HepG2 (cell line): ENCODE results near the gene RAB3D. TPM values are rescaled to one million over a fixed set of nuclear protein-coding genes. Genes with fewer than 3 reads are reported as not detected.
A peak's percentile ranks its signal among the peaks of the same experiment; 100 is the strongest.

ENCODE experiments used
- JARID2 ChIP-seq: sonication (generic); formaldehyde crosslinking; IDR thresholded peaks from 2 replicates; pipeline ENCODE4 v1.8.1; 2023; ENCODE audit warnings: missing genetic modification reagents, inconsistent platforms; ENCODE audit not compliant: insufficient replicate concordance
- KLF15 ChIP-seq: sonication (generic); formaldehyde crosslinking; IDR thresholded peaks from 2 replicates; pipeline ENCODE4 v1.8.1; 2023; ENCODE audit warnings: borderline replicate concordance, mild to moderate bottlenecking, inconsistent platforms, missing genetic modification reagents, mixed read lengths
- PAF1 ChIP-seq: IDR thresholded peaks from 2 replicates; pipeline ENCODE4 v1.6.1; 2016; ENCODE audit warnings: missing genetic modification reagents, missing compliant biosample characterization
- PITX1 ChIP-seq: sonication (generic); formaldehyde crosslinking; IDR thresholded peaks from 2 replicates; pipeline ENCODE4 v1.5.1; 2020; ENCODE audit warnings: mild to moderate bottlenecking, missing genetic modification reagents
- RAD51 ChIP-seq: fragments of 450-650 bp; IDR thresholded peaks from 2 replicates; pipeline ENCODE4 v1.6.1; 2016; ENCODE audit warnings: borderline replicate concordance
- TARDBP ChIP-seq: sonication (generic); formaldehyde crosslinking; IDR thresholded peaks from 2 replicates; pipeline ENCODE4 v1.8.0; 2022; ENCODE audit warnings: mild to moderate bottlenecking, missing genetic modification reagents
- ZNF546 ChIP-seq: sonication (generic); formaldehyde crosslinking; conservative IDR thresholded peaks from 2 replicates; pipeline ENCODE4 v1.8.1; 2023; ENCODE audit warnings: mild to moderate bottlenecking, missing genetic modification reagents
- ZNF616 ChIP-seq: sonication (generic); formaldehyde crosslinking; IDR thresholded peaks from 2 replicates; pipeline ENCODE4 v1.5.0; 2020; ENCODE audit warnings: low read depth, mild to moderate bottlenecking, missing genetic modification reagents
- ZNF780A ChIP-seq: sonication (generic); formaldehyde crosslinking; IDR thresholded peaks from 2 replicates; pipeline ENCODE4 v1.8.0; 2022; ENCODE audit warnings: mild to moderate bottlenecking, missing genetic modification reagents, moderate library complexity
- polyA plus RNA-seq, 8 experiments: library from polyadenylated mRNA; depleted of rRNA in 3 of 8; stranded (reverse) in 7 of 8; unstranded in 1 of 8; fragments of >200 nt; fragmentation: Illumina TruSeq in 4 of 8; extraction: Trizol in 4 of 8; gene quantifications; 2 replicates each; pipeline versions ENCODE4 v1.2.1 to v1.2.3, GENCODE V29; 2011 to 2016; ENCODE audit warnings: low read depth in 4 of 8, missing spikeins in 1 of 8, mixed read lengths in 1 of 8; ENCODE audit not compliant: insufficient read depth in 1 of 8
- total RNA-seq, 5 experiments: library from RNA; depleted of rRNA; stranded (reverse); fragments of >200 nt; fragmentation: Illumina TruSeq; extraction: Trizol; gene quantifications; 2 replicates each; pipeline ENCODE4 v1.2.3, GENCODE V29; 2016; ENCODE audit warnings: low read depth in 1 of 5
- TF ChIP-seq, protein P1 (sequence below), 2 experiments: fragments of 450-650 bp in 1 of 2; sonication (generic) in 1 of 2; formaldehyde crosslinking; IDR thresholded peaks; 2 replicates each; pipeline versions ENCODE4 v1.5.0 to v1.8.0; 2020 to 2022; ENCODE audit warnings: mild to moderate bottlenecking in 1 of 2, missing genetic modification reagents in 1 of 2
- TF ChIP-seq, protein P2 (sequence below): sonication (generic); formaldehyde crosslinking; IDR thresholded peaks from 2 replicates; pipeline ENCODE4 v1.4.0; 2020; ENCODE audit warnings: missing genetic modification reagents
- TF ChIP-seq, protein P3 (sequence below): sonication (generic); formaldehyde crosslinking; IDR thresholded peaks from 2 replicates; pipeline ENCODE4 v1.8.0; 2022; ENCODE audit warnings: missing genetic modification reagents, mild to moderate bottlenecking, inconsistent platforms, borderline replicate concordance
- TF ChIP-seq, protein P4 (sequence below): sonication (generic); formaldehyde crosslinking; IDR thresholded peaks from 2 replicates; pipeline ENCODE4 v1.8.0; 2022; ENCODE audit warnings: missing genetic modification reagents, low read depth, mild to moderate bottlenecking, borderline replicate concordance
- TF ChIP-seq, protein P5 (sequence below): sonication (generic); formaldehyde crosslinking; IDR thresholded peaks from 2 replicates; pipeline ENCODE4 v1.8.1; 2023; ENCODE audit warnings: mild to moderate bottlenecking, missing genetic modification reagents

Gene RAB3D
- total and polyA plus RNA-seq, 2 of the 13 experiments (the other 11 are each of a cell fraction or from before 2014, with no cell fraction given): 2.0 to 16.1 TPM

DNA sequence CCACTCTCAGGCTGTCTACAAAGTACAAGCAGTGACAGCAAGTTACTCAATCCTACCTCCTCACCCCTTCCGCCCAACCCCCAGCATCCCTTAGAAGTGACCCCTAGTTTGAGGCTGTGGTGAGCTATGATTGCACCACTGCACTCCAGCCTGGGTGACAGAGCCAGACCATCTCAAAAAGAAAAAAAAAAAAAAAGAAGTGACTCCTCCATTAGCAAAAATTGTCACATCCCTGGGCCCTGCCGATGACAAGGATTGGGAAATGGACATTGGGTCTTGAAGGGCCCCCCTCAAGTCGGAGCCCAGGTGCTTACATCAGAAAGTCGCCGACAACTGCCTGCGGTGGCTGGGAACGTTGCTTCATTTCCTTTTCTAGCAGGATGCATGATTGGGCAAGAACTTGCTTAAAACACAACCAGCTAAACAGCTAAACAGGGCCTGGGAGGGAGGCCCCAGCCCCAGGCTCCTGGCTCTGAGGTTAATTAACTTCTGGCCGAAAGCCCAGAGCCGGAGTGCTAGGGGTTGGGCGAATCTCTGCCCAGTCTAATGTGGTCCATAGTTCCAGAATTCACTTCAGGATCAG is 15.3 kb downstream of the RAB3D start (continued):
- TF ChIP-seq, protein P1, sequence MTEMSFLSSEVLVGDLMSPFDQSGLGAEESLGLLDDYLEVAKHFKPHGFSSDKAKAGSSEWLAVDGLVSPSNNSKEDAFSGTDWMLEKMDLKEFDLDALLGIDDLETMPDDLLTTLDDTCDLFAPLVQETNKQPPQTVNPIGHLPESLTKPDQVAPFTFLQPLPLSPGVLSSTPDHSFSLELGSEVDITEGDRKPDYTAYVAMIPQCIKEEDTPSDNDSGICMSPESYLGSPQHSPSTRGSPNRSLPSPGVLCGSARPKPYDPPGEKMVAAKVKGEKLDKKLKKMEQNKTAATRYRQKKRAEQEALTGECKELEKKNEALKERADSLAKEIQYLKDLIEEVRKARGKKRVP (CRISPR knock-in tag; IDR thresholded peaks at IDR 0.05): peak in 1 of 2 experiments; percentile 96; a peak in 2 of 4 replicates
- TF ChIP-seq, protein P2, sequence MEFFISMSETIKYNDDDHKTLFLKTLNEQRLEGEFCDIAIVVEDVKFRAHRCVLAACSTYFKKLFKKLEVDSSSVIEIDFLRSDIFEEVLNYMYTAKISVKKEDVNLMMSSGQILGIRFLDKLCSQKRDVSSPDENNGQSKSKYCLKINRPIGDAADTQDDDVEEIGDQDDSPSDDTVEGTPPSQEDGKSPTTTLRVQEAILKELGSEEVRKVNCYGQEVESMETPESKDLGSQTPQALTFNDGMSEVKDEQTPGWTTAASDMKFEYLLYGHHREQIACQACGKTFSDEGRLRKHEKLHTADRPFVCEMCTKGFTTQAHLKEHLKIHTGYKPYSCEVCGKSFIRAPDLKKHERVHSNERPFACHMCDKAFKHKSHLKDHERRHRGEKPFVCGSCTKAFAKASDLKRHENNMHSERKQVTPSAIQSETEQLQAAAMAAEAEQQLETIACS (CRISPR knock-in tag): no peak
- TF ChIP-seq PAF1 (CRISPR knock-in tag) (no peak), ZNF546 (CRISPR knock-in tag) (no peak), JARID2 (CRISPR knock-in tag) (no peak), ZNF616 (CRISPR knock-in tag) (no peak), PITX1 (no peak), TARDBP (CRISPR knock-in tag) (peak; percentile 71), ZNF780A (CRISPR knock-in tag) (no peak), RAD51 (no peak), KLF15 (CRISPR knock-in tag) (no peak)
- TF ChIP-seq, protein P3, sequence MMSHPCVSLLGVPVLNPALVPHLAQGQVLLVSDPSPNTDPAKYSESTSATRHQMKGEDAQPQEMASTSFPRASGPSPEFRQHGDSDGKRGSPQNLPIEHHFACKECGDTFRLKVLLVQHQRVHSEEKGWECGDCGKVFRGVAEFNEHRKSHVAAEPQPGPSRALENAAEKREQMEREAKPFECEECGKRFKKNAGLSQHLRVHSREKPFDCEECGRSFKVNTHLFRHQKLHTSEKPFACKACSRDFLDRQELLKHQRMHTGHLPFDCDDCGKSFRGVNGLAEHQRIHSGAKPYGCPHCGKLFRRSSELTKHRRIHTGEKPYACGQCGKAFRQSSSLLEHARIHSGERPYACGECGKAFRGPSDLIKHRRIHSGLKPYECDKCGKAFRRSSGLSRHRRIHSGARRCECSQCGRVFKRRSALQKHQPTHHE: no peak
- TF ChIP-seq, protein P4, sequence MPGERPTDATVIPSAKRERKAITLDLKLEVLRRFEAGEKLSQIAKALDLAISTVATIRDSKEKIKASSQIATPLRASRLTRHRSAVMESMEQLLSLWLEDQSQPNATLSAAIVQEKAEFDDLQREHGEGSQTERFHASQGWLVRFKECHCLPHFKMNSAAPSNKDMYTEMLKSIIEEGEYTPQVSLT (CRISPR knock-in tag): no peak
- TF ChIP-seq, protein P5, sequence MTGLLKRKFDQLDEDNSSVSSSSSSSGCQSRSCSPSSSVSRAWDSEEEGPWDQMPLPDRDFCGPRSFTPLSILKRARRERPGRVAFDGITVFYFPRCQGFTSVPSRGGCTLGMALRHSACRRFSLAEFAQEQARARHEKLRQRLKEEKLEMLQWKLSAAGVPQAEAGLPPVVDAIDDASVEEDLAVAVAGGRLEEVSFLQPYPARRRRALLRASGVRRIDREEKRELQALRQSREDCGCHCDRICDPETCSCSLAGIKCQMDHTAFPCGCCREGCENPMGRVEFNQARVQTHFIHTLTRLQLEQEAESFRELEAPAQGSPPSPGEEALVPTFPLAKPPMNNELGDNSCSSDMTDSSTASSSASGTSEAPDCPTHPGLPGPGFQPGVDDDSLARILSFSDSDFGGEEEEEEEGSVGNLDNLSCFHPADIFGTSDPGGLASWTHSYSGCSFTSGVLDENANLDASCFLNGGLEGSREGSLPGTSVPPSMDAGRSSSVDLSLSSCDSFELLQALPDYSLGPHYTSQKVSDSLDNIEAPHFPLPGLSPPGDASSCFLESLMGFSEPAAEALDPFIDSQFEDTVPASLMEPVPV (CRISPR knock-in tag): 0 out of 2 replicates have a peak, but pooled peaks have one; percentile 38
